ENCODE results near the gene VWA1. TPM values are rescaled to one million over a fixed set of nuclear protein-coding genes. Genes with fewer than 3 reads are reported as not detected.

VWA1 gene
- total RNA-seq, 2 experiments from 2014 or later: 0.36 to 0.85 TPM

DNA sequence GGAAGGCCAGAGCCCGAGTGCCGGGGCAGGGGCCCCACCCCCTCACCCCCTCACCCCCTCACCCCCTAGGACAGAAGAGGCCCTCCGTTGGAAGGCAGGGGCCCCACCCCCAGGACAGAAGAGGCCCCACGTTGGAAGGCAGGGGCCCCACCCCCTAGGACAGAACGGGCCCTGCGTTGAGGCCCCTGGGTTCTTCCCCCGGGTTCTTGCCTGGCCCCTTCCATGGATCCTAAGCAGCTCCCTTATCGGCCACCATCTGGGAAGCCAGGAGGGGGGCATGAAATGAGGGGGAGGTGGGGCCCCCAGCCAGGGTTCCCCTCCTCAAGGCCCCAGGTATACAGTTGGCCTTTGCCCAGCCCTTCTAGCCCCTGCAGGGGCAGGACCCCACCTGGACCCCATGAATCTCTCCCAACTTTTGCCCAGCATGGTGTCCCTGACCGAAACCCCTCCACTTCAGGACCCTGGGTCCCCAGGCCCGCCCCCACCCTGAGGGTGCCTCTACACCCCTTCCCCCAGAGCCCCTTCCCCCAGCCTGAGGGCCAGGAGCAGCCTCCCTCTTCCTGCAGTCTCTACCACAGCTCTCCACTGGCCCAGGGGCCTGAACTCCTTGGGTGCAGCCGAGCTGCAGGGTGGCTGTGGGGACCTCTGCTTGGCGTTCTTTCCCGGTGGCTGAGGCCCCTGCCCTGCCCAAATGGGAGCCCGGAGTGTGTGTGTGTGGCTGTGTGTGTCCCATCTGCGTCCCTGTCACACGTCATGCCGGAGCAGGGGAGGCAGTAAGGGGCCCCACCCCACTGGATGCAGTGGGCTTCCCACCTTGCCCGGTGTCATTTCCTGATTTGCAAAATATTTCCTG lies 4.3 kb upstream of the VWA1 start:
- H3K4me3 Mint-ChIP-seq: no peak overlapping the region
- peaks cover 26% of the 10 kb centered on the region for H3K27me3 Mint-ChIP-seq
- peaks cover 3% of the 10 kb centered on the region for H3K4me1 Mint-ChIP-seq
- H3K9me3 Mint-ChIP-seq: no peaks in the 10 kb centered on the region
- POLR2A ChIA-PET: no interaction called here
- no peak overlapping the region for H3K27ac Mint-ChIP-seq
- no peaks in the 10 kb centered on the region for H3K36me3 Mint-ChIP-seq
- DNase-seq (no peak), ATAC-seq (ENCODE audit: low read depth) (no peak)

DNA sequence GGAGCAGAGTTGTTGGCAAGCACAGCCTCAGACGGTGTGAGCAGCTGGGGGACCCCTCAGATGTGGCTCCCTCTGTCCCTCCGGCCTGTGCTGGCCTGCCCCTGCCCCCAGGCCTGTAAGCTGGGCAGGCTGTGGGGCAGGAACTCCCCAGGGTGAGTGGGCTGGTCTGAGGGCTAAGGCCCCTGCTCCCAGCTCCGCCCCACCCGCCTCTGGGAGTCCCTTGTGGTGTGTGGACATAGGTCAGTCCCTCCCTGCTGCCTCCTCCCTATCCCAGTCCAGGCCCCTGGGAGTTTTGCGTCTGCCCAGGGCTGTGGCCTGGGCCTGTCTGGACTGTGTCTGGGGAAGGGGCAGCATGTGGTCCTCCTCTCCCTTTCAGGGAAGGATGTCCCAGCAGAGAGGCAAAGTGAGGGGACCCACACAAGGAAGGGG lies 3.6 kb upstream of the VWA1 start:
- DNase-seq: no peak
- no peak overlapping the region for H3K27ac Mint-ChIP-seq
- no peak for ATAC-seq (ENCODE audit: low read depth)
- H3K36me3 Mint-ChIP-seq: no peaks in the 10 kb centered on the region
- H3K27me3 Mint-ChIP-seq: peaks cover 28% of the 10 kb centered on the region
- POLR2A ChIA-PET: no interaction called here
- H3K4me1 Mint-ChIP-seq: peaks cover 3% of the 10 kb centered on the region
- H3K9me3 Mint-ChIP-seq: no peaks in the 10 kb centered on the region
- no peak overlapping the region for H3K4me3 Mint-ChIP-seq

GRCh38 chr1:1432274-1432950 lies 3.1 kb upstream of the VWA1 start:
- Mint-ChIP-seq H3K4me1 (peaks cover 3% of the 10 kb centered on the region), H3K4me3 (no peak overlapping the region), H3K9me3 (no peaks in the 10 kb centered on the region), H3K36me3 (no peaks in the 10 kb centered on the region), H3K27ac (no peak overlapping the region), H3K27me3 (peaks cover 28% of the 10 kb centered on the region)
- DNase-seq (no peak), ATAC-seq (ENCODE audit: low read depth) (no peak)
- POLR2A ChIA-PET: interaction anchor here (1.1 kb wide), 1 partner anchor 25 kb away, joined by 3 read pairs; the partner anchor contains the start of gene MRPL20

- Mint-ChIP-seq H3K27me3 (peaks cover 28% of the 10 kb centered on the region), H3K27ac (no peak overlapping the region), H3K4me3 (no peak overlapping the region), H3K36me3 (no peaks in the 10 kb centered on the region), H3K4me1 (peaks cover 3% of the 10 kb centered on the region), H3K9me3 (no peaks in the 10 kb centered on the region)
- ATAC-seq (ENCODE audit: low read depth): no peak
- DNase-seq: no peak
- POLR2A ChIA-PET: interaction anchor here (1.1 kb wide), 1 partner anchor 26 kb away, joined by 3 read pairs; the partner anchor contains the start of gene MRPL20
These were observed 2.3 kb upstream of the VWA1 start for GRCh38 chr1:1432951-1433803.

GRCh38 chr1:1433804-1434130 lies 1.7 kb upstream of the VWA1 start:
- no peak overlapping the region for H3K4me3 Mint-ChIP-seq

GRCh38 chr1:1434131-1434823 lies 1.2 kb upstream of the VWA1 start:
- Mint-ChIP-seq H3K36me3 (no peaks in the 10 kb centered on the region), H3K9me3 (no peaks in the 10 kb centered on the region), H3K4me3 (no peak overlapping the region), H3K4me1 (peaks cover 3% of the 10 kb centered on the region), H3K27ac (no peak overlapping the region), H3K27me3 (peaks cover 20% of the 10 kb centered on the region)
- no peak for ATAC-seq (ENCODE audit: low read depth)
- DNase-seq: no peak
- POLR2A ChIA-PET: interaction anchor here (1.2 kb wide), 1 partner anchor 27 kb away, joined by 4 read pairs; the partner anchor contains the start of gene MRPL20

More at GRCh38 chr1:1433804-1434130, 1.7 kb upstream of the VWA1 start:
- ATAC-seq (ENCODE audit: low read depth) (no peak), DNase-seq (no peak)
- Mint-ChIP-seq H3K27me3 (peaks cover 23% of the 10 kb centered on the region), H3K27ac (no peak overlapping the region), H3K9me3 (no peaks in the 10 kb centered on the region), H3K36me3 (no peaks in the 10 kb centered on the region), H3K4me1 (peaks cover 3% of the 10 kb centered on the region)
- POLR2A ChIA-PET: interaction anchor here (1.1 to 1.2 kb wide), 2 partner anchors 26 kb away, joined by 3 to 4 read pairs; partner anchors contain the start of gene MRPL20

GRCh38 chr1:1434824-1435105 lies 725 bp upstream of the VWA1 start:
- H3K36me3 Mint-ChIP-seq: no peaks in the 10 kb centered on the region
- POLR2A ChIA-PET: interaction anchor here (1.2 kb wide), 1 partner anchor 27 kb away, joined by 4 read pairs; the partner anchor contains the start of gene MRPL20
- DNase-seq (no peak), ATAC-seq (ENCODE audit: low read depth) (no peak)
- H3K4me3 Mint-ChIP-seq: peak overlapping the region; percentile 42
- H3K27me3 Mint-ChIP-seq: peaks cover 15% of the 10 kb centered on the region
- H3K9me3 Mint-ChIP-seq: no peaks in the 10 kb centered on the region
- H3K4me1 Mint-ChIP-seq: peaks cover 3% of the 10 kb centered on the region
- H3K27ac Mint-ChIP-seq: no peak overlapping the region

GRCh38 chr1:1435911-1436629 lies 580 bp downstream of the VWA1 start:
- DNase-seq (no peak), ATAC-seq (ENCODE audit: low read depth) (no peak)
- Mint-ChIP-seq H3K4me1 (peaks cover 4% of the 10 kb centered on the region), H3K9me3 (no peaks in the 10 kb centered on the region), H3K36me3 (no peaks in the 10 kb centered on the region), H3K27me3 (peaks cover 13% of the 10 kb centered on the region), H3K27ac (no peak overlapping the region), H3K4me3 (peak overlapping the region; percentile 53)
- POLR2A ChIA-PET: no interaction called here

- Mint-ChIP-seq H3K27me3 (peaks cover 13% of the 10 kb centered on the region), H3K4me3 (peak overlapping the region; percentile 53), H3K36me3 (no peaks in the 10 kb centered on the region), H3K4me1 (peaks cover 4% of the 10 kb centered on the region), H3K9me3 (no peaks in the 10 kb centered on the region), H3K27ac (no peak overlapping the region)
- ATAC-seq (ENCODE audit: low read depth) (no peak), DNase-seq (no peak)
- POLR2A ChIA-PET: no interaction called here
These were observed 1.1 kb downstream of the VWA1 start for GRCh38 chr1:1436630-1437032.

DNA sequence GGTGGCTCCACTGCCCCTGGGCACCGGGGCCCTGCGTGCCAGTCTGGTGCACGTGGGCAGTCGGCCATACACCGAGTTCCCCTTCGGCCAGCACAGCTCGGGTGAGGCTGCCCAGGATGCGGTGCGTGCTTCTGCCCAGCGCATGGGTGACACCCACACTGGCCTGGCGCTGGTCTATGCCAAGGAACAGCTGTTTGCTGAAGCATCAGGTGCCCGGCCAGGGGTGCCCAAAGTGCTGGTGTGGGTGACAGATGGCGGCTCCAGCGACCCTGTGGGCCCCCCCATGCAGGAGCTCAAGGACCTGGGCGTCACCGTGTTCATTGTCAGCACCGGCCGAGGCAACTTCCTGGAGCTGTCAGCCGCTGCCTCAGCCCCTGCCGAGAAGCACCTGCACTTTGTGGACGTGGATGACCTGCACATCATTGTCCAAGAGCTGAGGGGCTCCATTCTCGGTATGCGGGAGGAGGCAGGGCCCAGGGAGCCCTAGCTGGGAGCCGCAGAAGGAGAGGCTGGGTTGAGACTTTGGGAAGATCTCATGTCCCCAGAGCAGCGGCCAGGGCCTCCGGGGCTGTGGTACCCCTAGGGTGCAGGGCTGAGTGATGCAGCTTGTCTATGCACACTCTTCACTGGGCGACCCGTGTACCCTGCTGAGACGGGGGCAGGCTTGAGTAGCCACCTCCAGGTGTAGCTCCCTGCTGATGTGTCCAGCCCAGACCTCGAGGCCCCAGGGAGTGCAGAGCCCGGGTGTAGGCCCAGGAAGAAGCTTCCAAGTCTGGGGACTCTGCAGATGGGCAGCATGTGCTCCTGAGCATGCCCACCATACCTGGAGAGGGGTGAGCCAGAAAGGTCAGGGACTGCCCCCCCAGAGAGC lies 1.8 kb downstream of the VWA1 start:
- Mint-ChIP-seq H3K4me3 (no peak overlapping the region), H3K36me3 (no peaks in the 10 kb centered on the region), H3K27ac (no peak overlapping the region), H3K9me3 (no peaks in the 10 kb centered on the region), H3K27me3 (peaks cover 13% of the 10 kb centered on the region), H3K4me1 (peaks cover 4% of the 10 kb centered on the region)
- ATAC-seq (ENCODE audit: low read depth) (no peak), DNase-seq (no peak)
- POLR2A ChIA-PET: no interaction called here

DNA sequence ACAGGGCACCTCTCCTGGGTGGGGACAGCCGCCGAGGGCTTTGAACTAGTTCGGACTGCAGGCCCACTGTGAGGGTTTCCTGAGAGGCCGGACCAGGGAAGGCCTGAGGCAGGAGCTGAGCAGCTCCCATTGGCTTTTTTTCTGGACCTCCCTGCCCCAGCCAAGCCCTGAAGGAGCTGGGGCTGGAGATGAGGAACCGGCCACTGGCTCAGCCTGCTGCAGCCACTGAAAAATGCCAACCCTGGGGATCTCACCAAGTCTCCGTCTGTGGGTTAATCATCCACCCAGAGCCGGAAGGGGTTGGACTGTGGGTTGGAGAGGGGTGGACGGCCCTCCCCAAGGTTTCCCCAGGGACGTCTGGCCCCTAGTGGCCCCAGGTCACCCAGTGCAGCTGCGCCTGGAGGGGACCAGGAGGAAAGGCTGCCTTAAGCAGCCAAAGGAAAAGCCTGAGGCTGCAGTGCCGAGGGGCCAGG lies 2.5 kb downstream of the VWA1 start:
- Mint-ChIP-seq H3K4me3 (no peak overlapping the region), H3K36me3 (no peaks in the 10 kb centered on the region), H3K27ac (no peak overlapping the region), H3K4me1 (peaks cover 4% of the 10 kb centered on the region), H3K9me3 (no peaks in the 10 kb centered on the region), H3K27me3 (peaks cover 11% of the 10 kb centered on the region)
- POLR2A ChIA-PET: no interaction called here
- DNase-seq: no peak
- no peak for ATAC-seq (ENCODE audit: low read depth)

All from activated naive CD8-positive, alpha-beta T cell treated with anti-CD3 and anti-CD28 coated beads, Interleukin-2, amount 10 ng/mL, durations not matched to agents 7 days and 5 days (primary cell).